Mesendoderm (in vitro differentiated cells): ENCODE results near the gene KCNA5.

Source experiments
- DNase-seq: peaks from one replicate; pipeline ENCODE4 v3.0.0; 2013
- H2AK5ac ChIP-seq: 2 replicates; pipeline ENCODE4 v1.6.1; 2013; ENCODE audit warnings: low read length, inconsistent platforms
- H2BK120ac ChIP-seq: 2 replicates; pipeline ENCODE4 v1.6.1; 2013; ENCODE audit warnings: low read depth, mild to moderate bottlenecking, low read length, moderate library complexity, mixed read lengths
- H2BK15ac ChIP-seq: replicated peaks from 2 replicates; pipeline ENCODE4 v1.6.1; 2013; ENCODE audit warnings: low read depth, mild to moderate bottlenecking, moderate library complexity
- H2BK5ac ChIP-seq: 2 replicates; pipeline ENCODE4 v1.6.1; 2013; ENCODE audit warnings: low read length, inconsistent platforms
- H3K18ac ChIP-seq: 2 replicates; pipeline ENCODE4 v1.6.1; 2013; ENCODE audit warnings: mild to moderate bottlenecking, low read length, mixed read lengths
- H3K23ac ChIP-seq: one replicate; pipeline ENCODE4 v1.6.1; 2013; ENCODE audit warnings: low read length
- H3K27ac ChIP-seq: 2 replicates; pipeline ENCODE4 v1.5.1; 2013; ENCODE audit warnings: low read depth, mild to moderate bottlenecking, inconsistent platforms, low read length, moderate library complexity
- H3K27me3 ChIP-seq: 2 replicates; pipeline ENCODE4 v1.6.1; 2013; ENCODE audit warnings: low read length, control low read depth, mild to moderate bottlenecking, inconsistent platforms; ENCODE audit not compliant: insufficient read depth, poor library complexity
- H3K36me3 ChIP-seq: 2 replicates; pipeline ENCODE4 v1.6.1; 2013; ENCODE audit warnings: low read length, inconsistent platforms; ENCODE audit not compliant: control insufficient read depth, insufficient read depth
- H3K4ac ChIP-seq: one replicate; pipeline ENCODE4 v1.6.1; 2013; ENCODE audit warnings: low read depth, mild to moderate bottlenecking, low read length, moderate library complexity
- H3K4me1 ChIP-seq: 2 replicates; pipeline ENCODE4 v1.6.1; 2013; ENCODE audit warnings: low read depth, low read length, inconsistent platforms; ENCODE audit not compliant: control insufficient read depth
- H3K4me2 ChIP-seq: 2 replicates; pipeline ENCODE4 v1.6.1; 2013; ENCODE audit warnings: low read length
- H3K4me3 ChIP-seq: 2 replicates; pipeline ENCODE4 v1.5.1; 2013; ENCODE audit warnings: mild to moderate bottlenecking, low read length
- H3K56ac ChIP-seq: one replicate; pipeline ENCODE4 v1.6.1; 2013; ENCODE audit warnings: low read length
- H3K79me1 ChIP-seq: 2 replicates; pipeline ENCODE4 v1.6.1; 2013; ENCODE audit warnings: low read length, inconsistent platforms
- H3K79me2 ChIP-seq: 2 replicates; pipeline ENCODE4 v1.6.1; 2013; ENCODE audit warnings: mild to moderate bottlenecking, low read length; ENCODE audit not compliant: control insufficient read depth, insufficient read depth
- H3K9ac ChIP-seq: 2 replicates; pipeline ENCODE4 v1.6.1; 2013; ENCODE audit warnings: low read length, inconsistent platforms
- H4K5ac ChIP-seq: one replicate; pipeline ENCODE4 v1.6.1; 2013; ENCODE audit warnings: low read length
- H4K8ac ChIP-seq: one replicate; pipeline ENCODE4 v1.6.1; 2013; ENCODE audit warnings: low read depth, mild to moderate bottlenecking, control low read depth, low read length, moderate library complexity
- WGBS: extraction: QIAGEN DNeasy Blood & Tissue Kit; methylation state at CpG from one replicate; pipeline ENCODE4 v1.1.7; 2013; ENCODE audit warnings: low lambda C conversion rate, missing lambda C conversion rate; ENCODE audit not compliant: insufficient coverage; ENCODE audit errors: extremely low coverage; 5-methylcytosine and 5-hydroxymethylcytosine counted together

The KCNA5 gene

GRCh38 chr12:5018677-5019076 is 25.0 kb upstream of the KCNA5 start:
- H3K27me3 ChIP-seq = no peaks in the 10 kb centered on the region
- H3K36me3 ChIP-seq = no peaks in the 10 kb centered on the region
- H3K4me1 ChIP-seq = no peaks in the 10 kb centered on the region
- no peak overlapping the region for H3K56ac ChIP-seq
- no CpG with 5 or more reads among the region's 3 CpGs for WGBS
- no peak overlapping the region for H2BK120ac ChIP-seq
- H2BK5ac ChIP-seq = no peak overlapping the region
- H2BK15ac ChIP-seq = no peak overlapping the region
- H3K79me1 ChIP-seq = no peaks in the 10 kb centered on the region
- no peak overlapping the region for H3K4ac ChIP-seq
- H2AK5ac ChIP-seq = no peak overlapping the region
- no peak overlapping the region for H3K23ac ChIP-seq
- H3K9ac ChIP-seq = no peak overlapping the region
- no peak overlapping the region for H3K27ac ChIP-seq
- no peak overlapping the region for H3K4me2 ChIP-seq
- H3K4me3 ChIP-seq = no peak overlapping the region
- no peak overlapping the region for H4K5ac ChIP-seq
- no peak overlapping the region for H3K18ac ChIP-seq
- H4K8ac ChIP-seq = no peak overlapping the region
- no peak for DNase-seq
- no peaks in the 10 kb centered on the region for H3K79me2 ChIP-seq

GRCh38 chr12:5022025-5022424 is 21.7 kb upstream of the KCNA5 start:
- Histone ChIP-seq H4K8ac (no peak overlapping the region), H2AK5ac (no peak overlapping the region), H3K27ac (no peak overlapping the region), H3K56ac (no peak overlapping the region), H3K4ac (no peak overlapping the region), H2BK15ac (no peak overlapping the region), H2BK5ac (no peak overlapping the region), H2BK120ac (no peak overlapping the region), H3K36me3 (no peaks in the 10 kb centered on the region), H3K4me2 (no peak overlapping the region), H3K9ac (no peak overlapping the region), H3K79me1 (no peaks in the 10 kb centered on the region), H3K4me1 (no peaks in the 10 kb centered on the region), H3K27me3 (no peaks in the 10 kb centered on the region), H4K5ac (no peak overlapping the region), H3K79me2 (no peaks in the 10 kb centered on the region), H3K23ac (no peak overlapping the region), H3K4me3 (no peak overlapping the region), H3K18ac (no peak overlapping the region)
- 100% methylated on average over 1 of the region's 4 CpGs for WGBS
- DNase-seq = no peak

GRCh38 chr12:5022465-5023061 is 21.1 kb upstream of the KCNA5 start:
- Histone ChIP-seq H3K79me2 (no peaks in the 10 kb centered on the region), H3K4me3 (no peak overlapping the region), H3K36me3 (no peaks in the 10 kb centered on the region), H2BK120ac (no peak overlapping the region), H4K8ac (no peak overlapping the region), H2BK15ac (no peak overlapping the region), H3K4me1 (peaks cover 1% of the 10 kb centered on the region), H3K27ac (no peak overlapping the region), H3K23ac (no peak overlapping the region), H3K56ac (no peak overlapping the region), H2BK5ac (no peak overlapping the region), H4K5ac (no peak overlapping the region), H3K79me1 (no peaks in the 10 kb centered on the region), H3K27me3 (no peaks in the 10 kb centered on the region), H3K9ac (no peak overlapping the region), H3K4ac (no peak overlapping the region), H2AK5ac (no peak overlapping the region), H3K18ac (no peak overlapping the region), H3K4me2 (no peak overlapping the region)
- no CpG with 5 or more reads among the region's 12 CpGs for WGBS
- peak; percentile 77 for DNase-seq

GRCh38 chr12:5023842-5024241 is 19.8 kb upstream of the KCNA5 start:
- Histone ChIP-seq H4K5ac (no peak overlapping the region), H3K27me3 (no peaks in the 10 kb centered on the region), H3K4ac (no peak overlapping the region), H3K4me1 (peaks cover 3% of the 10 kb centered on the region), H3K4me3 (no peak overlapping the region), H2BK5ac (no peak overlapping the region), H2AK5ac (no peak overlapping the region), H3K79me2 (no peaks in the 10 kb centered on the region), H3K27ac (no peak overlapping the region), H3K79me1 (no peaks in the 10 kb centered on the region), H3K9ac (no peak overlapping the region), H3K18ac (no peak overlapping the region), H3K23ac (no peak overlapping the region), H2BK120ac (no peak overlapping the region), H3K36me3 (no peaks in the 10 kb centered on the region), H3K56ac (no peak overlapping the region), H4K8ac (no peak overlapping the region), H3K4me2 (no peak overlapping the region), H2BK15ac (no peak overlapping the region)
- WGBS = no CpG with 5 or more reads among the region's 6 CpGs
- DNase-seq = no peak

GRCh38 chr12:5026342-5026938 is 17.2 kb upstream of the KCNA5 start:
- Histone ChIP-seq H3K4me2 (no peak overlapping the region), H3K4me1 (peaks cover 5% of the 10 kb centered on the region), H2AK5ac (no peak overlapping the region), H2BK120ac (no peak overlapping the region), H3K4me3 (no peak overlapping the region), H3K9ac (no peak overlapping the region), H2BK15ac (no peak overlapping the region), H3K27ac (no peak overlapping the region), H3K36me3 (no peaks in the 10 kb centered on the region), H3K4ac (no peak overlapping the region), H4K5ac (no peak overlapping the region), H3K79me1 (no peaks in the 10 kb centered on the region), H2BK5ac (no peak overlapping the region), H3K56ac (no peak overlapping the region), H4K8ac (no peak overlapping the region), H3K79me2 (no peaks in the 10 kb centered on the region), H3K27me3 (no peaks in the 10 kb centered on the region), H3K18ac (no peak overlapping the region), H3K23ac (no peak overlapping the region)
- no peak for DNase-seq
- whole genome bisulfite sequencing = no CpG with 5 or more reads among the region's 4 CpGs
